ENCODE data around the gene DNPEP. TPM values are rescaled to one million over a fixed set of nuclear protein-coding genes. Genes with fewer than 3 reads are reported as not detected.

Gene DNPEP
- total and polyA plus RNA-seq, 8 donors = 41.6 to 86.4 (median 68.7) TPM

DNA sequence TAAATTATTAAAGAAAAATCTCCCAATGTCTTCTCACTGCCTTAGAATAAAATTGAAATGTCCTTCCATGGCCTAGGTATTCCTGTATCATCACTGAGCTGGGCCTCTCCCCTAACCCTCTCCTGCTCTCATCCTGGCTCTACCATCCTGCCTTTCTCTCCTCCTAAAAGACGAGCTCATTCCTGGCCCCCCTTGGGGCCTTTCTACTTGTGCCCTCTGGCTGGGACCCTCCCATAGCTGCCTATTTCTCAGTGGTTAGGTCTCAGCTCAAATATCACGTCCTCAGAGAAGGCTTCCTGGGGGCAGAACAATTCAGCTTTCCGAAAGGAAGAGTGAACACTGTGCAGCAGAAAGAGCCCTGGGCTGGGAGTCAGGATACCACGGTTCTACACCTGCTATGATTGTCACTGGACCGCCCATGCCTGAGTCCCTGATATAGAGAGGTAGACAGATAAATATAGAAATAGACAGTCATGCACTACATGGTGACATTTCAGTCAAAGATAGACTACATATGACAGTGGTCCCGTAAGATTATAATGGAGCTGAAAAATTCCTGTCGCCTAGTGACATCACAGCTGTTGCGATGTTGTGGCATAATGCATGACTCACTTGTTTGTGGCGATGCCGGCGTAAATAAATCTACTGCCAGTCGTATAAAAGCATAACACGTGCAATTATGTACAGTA is 9.4 kb downstream of the DNPEP start:
- DNase-seq (no peak), ATAC-seq (no peak)
- Histone ChIP-seq H3K36me3 (peaks cover 0 to 66% of the 10 kb centered on the region in 2 donors), H3K27me3 (no peaks in the 10 kb centered on the region), H3K9me3 (no peaks in the 10 kb centered on the region), H3K27ac (no peak overlapping the region), H3K4me3 (no peak overlapping the region), H3K4me1 (no peaks in the 10 kb centered on the region)
- TF ChIP-seq, protein P1, sequence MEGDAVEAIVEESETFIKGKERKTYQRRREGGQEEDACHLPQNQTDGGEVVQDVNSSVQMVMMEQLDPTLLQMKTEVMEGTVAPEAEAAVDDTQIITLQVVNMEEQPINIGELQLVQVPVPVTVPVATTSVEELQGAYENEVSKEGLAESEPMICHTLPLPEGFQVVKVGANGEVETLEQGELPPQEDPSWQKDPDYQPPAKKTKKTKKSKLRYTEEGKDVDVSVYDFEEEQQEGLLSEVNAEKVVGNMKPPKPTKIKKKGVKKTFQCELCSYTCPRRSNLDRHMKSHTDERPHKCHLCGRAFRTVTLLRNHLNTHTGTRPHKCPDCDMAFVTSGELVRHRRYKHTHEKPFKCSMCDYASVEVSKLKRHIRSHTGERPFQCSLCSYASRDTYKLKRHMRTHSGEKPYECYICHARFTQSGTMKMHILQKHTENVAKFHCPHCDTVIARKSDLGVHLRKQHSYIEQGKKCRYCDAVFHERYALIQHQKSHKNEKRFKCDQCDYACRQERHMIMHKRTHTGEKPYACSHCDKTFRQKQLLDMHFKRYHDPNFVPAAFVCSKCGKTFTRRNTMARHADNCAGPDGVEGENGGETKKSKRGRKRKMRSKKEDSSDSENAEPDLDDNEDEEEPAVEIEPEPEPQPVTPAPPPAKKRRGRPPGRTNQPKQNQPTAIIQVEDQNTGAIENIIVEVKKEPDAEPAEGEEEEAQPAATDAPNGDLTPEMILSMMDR (IDR thresholded peaks at IDR 0.05) = no peak
- intact Hi-C loops (cut with DNase I) = no loop called here

DNA sequence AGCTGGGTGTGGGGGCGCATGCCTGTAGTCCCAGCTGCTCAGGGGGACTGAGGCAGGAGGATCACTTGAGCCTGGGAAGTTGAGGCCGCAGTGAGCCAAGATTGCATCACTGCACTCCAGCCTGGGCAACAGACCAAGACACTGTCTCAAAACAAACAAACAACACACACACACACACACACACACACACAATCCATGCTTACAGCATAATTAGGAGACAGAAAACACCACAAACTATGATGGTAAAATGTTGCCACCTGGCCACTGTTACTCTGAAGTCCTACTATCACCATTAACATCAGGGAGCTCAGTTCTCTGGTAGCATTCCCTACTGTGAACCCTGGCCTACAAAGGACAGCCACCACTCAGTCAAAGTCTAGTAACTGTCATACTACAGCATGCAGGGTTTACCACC is 18.3 kb downstream of the DNPEP start:
- Histone ChIP-seq H3K4me1 (peaks cover 0 to 14% of the 10 kb centered on the region in 2 donors), H3K27me3 (no peaks in the 10 kb centered on the region), H3K9me3 (no peaks in the 10 kb centered on the region), H3K36me3 (peaks cover 0 to 17% of the 10 kb centered on the region in 2 donors), H3K27ac (peak overlapping the region in 1 of 2 donors; percentile 74), H3K4me3 (no peak overlapping the region)
- DNase-seq (peak in 2 of 4 donors; percentile 76 to 86), ATAC-seq (peak; percentile 75)
- intact Hi-C loops (cut with DNase I) = no loop called here
- TF ChIP-seq, protein P1 (IDR thresholded peaks at IDR 0.05) = no peak

DNA sequence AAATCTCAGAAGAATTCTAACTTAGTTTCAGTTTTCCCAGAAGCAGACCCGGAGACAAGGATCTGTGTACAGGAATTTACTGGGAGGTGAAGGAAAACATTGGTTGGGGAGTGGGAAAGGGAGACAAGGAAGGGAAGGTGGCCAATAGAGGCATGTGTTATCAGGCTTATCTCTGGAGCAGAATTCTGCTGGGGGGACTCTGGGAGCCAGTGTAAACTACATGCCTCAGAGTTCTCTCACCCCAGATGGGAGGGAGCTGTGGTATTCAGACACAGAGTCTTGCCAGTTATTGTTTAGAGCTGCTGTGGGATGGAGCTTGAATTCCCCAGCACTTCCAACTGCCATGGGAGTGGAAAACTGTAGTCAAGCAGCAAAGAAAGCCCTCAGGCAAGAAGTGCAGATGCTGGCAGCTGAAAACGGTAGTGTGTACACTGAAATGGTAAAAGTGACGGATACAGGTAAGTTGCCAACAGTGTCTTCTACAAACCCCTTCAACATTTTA is 19.0 kb downstream of the DNPEP start:
- TF ChIP-seq, protein P1 (IDR thresholded peaks at IDR 0.05) = no peak
- intact Hi-C loops (cut with DNase I) = no loop called here
- Histone ChIP-seq H3K27me3 (no peaks in the 10 kb centered on the region), H3K4me1 (peaks cover 0 to 14% of the 10 kb centered on the region in 2 donors), H3K9me3 (no peaks in the 10 kb centered on the region), H3K4me3 (no peak overlapping the region), H3K36me3 (peaks cover 0 to 15% of the 10 kb centered on the region in 2 donors), H3K27ac (peak overlapping the region; percentile 20 to 74)
- ATAC-seq (peak; percentile 86), DNase-seq (peak in 2 of 4 donors; percentile 66 to 68)

DNA sequence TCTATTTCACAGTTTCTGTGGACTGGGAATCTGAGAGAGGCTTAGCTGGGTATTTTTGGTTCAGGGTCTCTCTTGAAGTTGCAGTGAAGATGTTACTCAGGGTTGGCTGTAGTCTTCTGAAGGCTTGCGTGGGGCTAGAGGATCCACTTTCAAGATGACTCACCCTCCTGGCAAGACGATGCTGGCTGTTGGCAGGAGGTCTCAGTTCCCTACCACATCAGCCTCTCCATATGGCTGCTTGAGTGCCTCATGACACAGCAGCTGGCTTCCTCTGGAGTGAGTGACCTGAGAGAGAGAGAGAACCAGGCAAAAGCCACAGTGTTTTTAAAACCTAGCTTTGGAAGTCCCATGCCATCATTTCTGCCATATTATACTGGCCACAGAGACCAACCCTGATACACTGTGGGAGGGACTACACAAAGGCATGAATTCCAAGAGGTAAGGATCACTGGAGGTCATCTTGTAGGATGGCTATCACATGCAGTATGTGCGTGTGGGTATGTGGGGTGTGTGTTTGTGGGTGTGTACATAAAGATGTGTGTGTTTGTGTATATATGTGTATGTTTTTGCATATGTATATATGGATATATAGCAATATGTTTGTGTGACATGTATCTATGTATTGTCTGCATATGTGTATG is 25.1 kb downstream of the DNPEP start:
- peaks cover 12 to 21% of the 10 kb centered on the region in 2 donors for H3K27me3 ChIP-seq
- TF ChIP-seq, protein P1 (IDR thresholded peaks at IDR 0.05) = no peak
- ATAC-seq = peak; percentile 82
- no peak overlapping the region for H3K4me3 ChIP-seq
- peaks cover 0 to 23% of the 10 kb centered on the region in 2 donors for H3K36me3 ChIP-seq
- peak in 1 of 4 donors; percentile 64 for DNase-seq
- intact Hi-C loops (cut with DNase I) = no loop called here
- H3K27ac ChIP-seq = no peak overlapping the region
- H3K4me1 ChIP-seq = peaks cover 0 to 12% of the 10 kb centered on the region in 2 donors
- no peaks in the 10 kb centered on the region for H3K9me3 ChIP-seq

DNA sequence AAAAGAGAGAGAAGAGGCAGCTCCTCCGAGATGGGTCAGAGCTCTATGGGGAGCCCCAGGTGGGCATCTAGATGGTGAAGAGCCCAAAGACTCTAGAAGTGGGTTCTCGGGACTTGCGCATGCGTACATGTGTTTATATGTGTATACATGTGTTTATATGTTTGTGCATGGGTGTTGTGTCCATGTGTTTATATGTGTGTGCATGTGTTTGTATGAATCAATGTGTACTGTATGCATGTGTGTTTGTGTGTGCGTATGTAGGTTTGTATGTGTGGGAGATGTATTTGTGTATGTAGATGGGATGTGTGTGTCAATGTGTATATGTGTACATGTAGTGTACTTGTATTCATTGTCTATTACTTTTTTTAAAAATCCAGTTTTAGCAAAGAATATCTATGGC is 25.6 kb downstream of the DNPEP start:
- ATAC-seq (no peak), DNase-seq (no peak)
- peaks cover 0 to 14% of the 10 kb centered on the region in 2 donors for H3K4me1 ChIP-seq
- peaks cover 0 to 23% of the 10 kb centered on the region in 2 donors for H3K36me3 ChIP-seq
- H3K4me3 ChIP-seq = no peak overlapping the region
- intact Hi-C loops (cut with DNase I) = no loop called here
- no peak overlapping the region for H3K27ac ChIP-seq
- H3K27me3 ChIP-seq = peaks cover 18 to 27% of the 10 kb centered on the region in 2 donors
- TF ChIP-seq, protein P1 (IDR thresholded peaks at IDR 0.05) = no peak
- H3K9me3 ChIP-seq = no peaks in the 10 kb centered on the region

Data from left lung (tissue), 10 donors.